ENCODE data around the gene ZNF362. TPM values are rescaled to one million over a fixed set of nuclear protein-coding genes. Genes with fewer than 3 reads are reported as not detected.
A peak's percentile ranks its signal among the peaks of the same experiment; 100 is the strongest.

ZNF362 gene
- polyA plus RNA-seq, 1 of the 3 experiments (the other 2 are of a cell fraction): 17.1 TPM

- ChIA-PET POLR2A (no interaction called here), CTCF (interaction anchor here (1.0 to 2.3 kb wide), 2 partner anchors 28 to 31 kb away, joined by 4 to 7 read pairs; no protein-coding TSS in a partner anchor)
- peaks cover 43% of the 10 kb centered on the region for H3K79me2 ChIP-seq (ENCODE audit: insufficient read depth)
- H3K27ac ChIP-seq (ENCODE audit: low read depth in 2 of 2, low read length in 1 of 2): peak overlapping the region in 1 of 2 experiments; percentile 53; a peak in 1 of 4 replicates
- H3K4me2 ChIP-seq: no peak overlapping the region
- H3K4me1 ChIP-seq (ENCODE audit: control insufficient read depth in 1 of 2, insufficient read depth in 2 of 2, low read depth in 1 of 2, low read length in 1 of 2): peaks cover 2 to 12% of the 10 kb centered on the region in 2 experiments; a peak in 3 of 4 replicates
- no peak overlapping the region for H3K9ac ChIP-seq
- peaks cover 49% of the 10 kb centered on the region for H3F3A ChIP-seq (replicated peaks; ENCODE audit: insufficient read depth)
- H3K9me3 ChIP-seq: no peaks in the 10 kb centered on the region
- H2AFZ ChIP-seq (ENCODE audit: low read depth): no peak overlapping the region
- no peaks in the 10 kb centered on the region for H3K27me3 ChIP-seq (ENCODE audit: insufficient read depth)
- no peak for TF ChIP-seq RCOR1 (IDR thresholded peaks at IDR 0.05; ENCODE audit: low read length)
- TF ChIP-seq, protein P1, sequence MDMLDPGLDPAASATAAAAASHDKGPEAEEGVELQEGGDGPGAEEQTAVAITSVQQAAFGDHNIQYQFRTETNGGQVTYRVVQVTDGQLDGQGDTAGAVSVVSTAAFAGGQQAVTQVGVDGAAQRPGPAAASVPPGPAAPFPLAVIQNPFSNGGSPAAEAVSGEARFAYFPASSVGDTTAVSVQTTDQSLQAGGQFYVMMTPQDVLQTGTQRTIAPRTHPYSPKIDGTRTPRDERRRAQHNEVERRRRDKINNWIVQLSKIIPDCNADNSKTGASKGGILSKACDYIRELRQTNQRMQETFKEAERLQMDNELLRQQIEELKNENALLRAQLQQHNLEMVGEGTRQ (IDR thresholded peaks at IDR 0.05; ENCODE audit: borderline replicate concordance, low read depth, low read length): no peak
- TF ChIP-seq NFIC (IDR thresholded peaks at IDR 0.05; ENCODE audit: borderline replicate concordance): no peak
- no peak for TF ChIP-seq NRF1 (IDR thresholded peaks at IDR 0.05; ENCODE audit: low read depth, low read length)
- TF ChIP-seq, protein P2, sequence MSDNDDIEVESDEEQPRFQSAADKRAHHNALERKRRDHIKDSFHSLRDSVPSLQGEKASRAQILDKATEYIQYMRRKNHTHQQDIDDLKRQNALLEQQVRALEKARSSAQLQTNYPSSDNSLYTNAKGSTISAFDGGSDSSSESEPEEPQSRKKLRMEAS (IDR thresholded peaks at IDR 0.05; ENCODE audit: low read depth): no peak
- TF ChIP-seq MXI1 (IDR thresholded peaks at IDR 0.05; ENCODE audit: low read depth, low read length): no peak
- TF ChIP-seq CHD2 (IDR thresholded peaks at IDR 0.05; ENCODE audit: low read length, partially characterized antibody): no peak
- no peak for TF ChIP-seq FOXJ3 (CRISPR knock-in tag; IDR thresholded peaks at IDR 0.05)
- no peak for TF ChIP-seq SMC3 (IDR thresholded peaks at IDR 0.05; ENCODE audit: low read depth, low read length)
- TF ChIP-seq MEF2A (IDR thresholded peaks at IDR 0.05; ENCODE audit: borderline replicate concordance, low read depth): no peak
- TF ChIP-seq, protein P3, sequence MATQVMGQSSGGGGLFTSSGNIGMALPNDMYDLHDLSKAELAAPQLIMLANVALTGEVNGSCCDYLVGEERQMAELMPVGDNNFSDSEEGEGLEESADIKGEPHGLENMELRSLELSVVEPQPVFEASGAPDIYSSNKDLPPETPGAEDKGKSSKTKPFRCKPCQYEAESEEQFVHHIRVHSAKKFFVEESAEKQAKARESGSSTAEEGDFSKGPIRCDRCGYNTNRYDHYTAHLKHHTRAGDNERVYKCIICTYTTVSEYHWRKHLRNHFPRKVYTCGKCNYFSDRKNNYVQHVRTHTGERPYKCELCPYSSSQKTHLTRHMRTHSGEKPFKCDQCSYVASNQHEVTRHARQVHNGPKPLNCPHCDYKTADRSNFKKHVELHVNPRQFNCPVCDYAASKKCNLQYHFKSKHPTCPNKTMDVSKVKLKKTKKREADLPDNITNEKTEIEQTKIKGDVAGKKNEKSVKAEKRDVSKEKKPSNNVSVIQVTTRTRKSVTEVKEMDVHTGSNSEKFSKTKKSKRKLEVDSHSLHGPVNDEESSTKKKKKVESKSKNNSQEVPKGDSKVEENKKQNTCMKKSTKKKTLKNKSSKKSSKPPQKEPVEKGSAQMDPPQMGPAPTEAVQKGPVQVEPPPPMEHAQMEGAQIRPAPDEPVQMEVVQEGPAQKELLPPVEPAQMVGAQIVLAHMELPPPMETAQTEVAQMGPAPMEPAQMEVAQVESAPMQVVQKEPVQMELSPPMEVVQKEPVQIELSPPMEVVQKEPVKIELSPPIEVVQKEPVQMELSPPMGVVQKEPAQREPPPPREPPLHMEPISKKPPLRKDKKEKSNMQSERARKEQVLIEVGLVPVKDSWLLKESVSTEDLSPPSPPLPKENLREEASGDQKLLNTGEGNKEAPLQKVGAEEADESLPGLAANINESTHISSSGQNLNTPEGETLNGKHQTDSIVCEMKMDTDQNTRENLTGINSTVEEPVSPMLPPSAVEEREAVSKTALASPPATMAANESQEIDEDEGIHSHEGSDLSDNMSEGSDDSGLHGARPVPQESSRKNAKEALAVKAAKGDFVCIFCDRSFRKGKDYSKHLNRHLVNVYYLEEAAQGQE (IDR thresholded peaks at IDR 0.05; ENCODE audit: low read depth, low read length): no peak
- TF ChIP-seq YY1 (IDR thresholded peaks at IDR 0.05; ENCODE audit: low read depth): no peak
- TF ChIP-seq FOXM1 (IDR thresholded peaks at IDR 0.05; ENCODE audit: low read depth): no peak
- TF ChIP-seq, protein P4, sequence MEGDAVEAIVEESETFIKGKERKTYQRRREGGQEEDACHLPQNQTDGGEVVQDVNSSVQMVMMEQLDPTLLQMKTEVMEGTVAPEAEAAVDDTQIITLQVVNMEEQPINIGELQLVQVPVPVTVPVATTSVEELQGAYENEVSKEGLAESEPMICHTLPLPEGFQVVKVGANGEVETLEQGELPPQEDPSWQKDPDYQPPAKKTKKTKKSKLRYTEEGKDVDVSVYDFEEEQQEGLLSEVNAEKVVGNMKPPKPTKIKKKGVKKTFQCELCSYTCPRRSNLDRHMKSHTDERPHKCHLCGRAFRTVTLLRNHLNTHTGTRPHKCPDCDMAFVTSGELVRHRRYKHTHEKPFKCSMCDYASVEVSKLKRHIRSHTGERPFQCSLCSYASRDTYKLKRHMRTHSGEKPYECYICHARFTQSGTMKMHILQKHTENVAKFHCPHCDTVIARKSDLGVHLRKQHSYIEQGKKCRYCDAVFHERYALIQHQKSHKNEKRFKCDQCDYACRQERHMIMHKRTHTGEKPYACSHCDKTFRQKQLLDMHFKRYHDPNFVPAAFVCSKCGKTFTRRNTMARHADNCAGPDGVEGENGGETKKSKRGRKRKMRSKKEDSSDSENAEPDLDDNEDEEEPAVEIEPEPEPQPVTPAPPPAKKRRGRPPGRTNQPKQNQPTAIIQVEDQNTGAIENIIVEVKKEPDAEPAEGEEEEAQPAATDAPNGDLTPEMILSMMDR (IDR thresholded peaks at IDR 0.05): no peak
- no peak for TF ChIP-seq RXRA (IDR thresholded peaks at IDR 0.05; ENCODE audit: borderline replicate concordance, low read depth)
- TF ChIP-seq ELF1 (IDR thresholded peaks at IDR 0.05): no peak
- no peak for TF ChIP-seq EP300 (IDR thresholded peaks at IDR 0.05; ENCODE audit: borderline replicate concordance in 1 of 2, low read depth in 1 of 2, low read length in 1 of 2)
- TF ChIP-seq POLR2AphosphoS5 (IDR thresholded peaks at IDR 0.05; ENCODE audit: low read depth, low read length): no peak
- no peaks in the 10 kb centered on the region for H3K9me2 ChIP-seq
- no peak for DNase-seq
- H3K36me3 ChIP-seq (replicated peaks in 1 of 2; ENCODE audit: control insufficient read depth in 1 of 2, insufficient read depth in 2 of 2, low read length in 1 of 2): peaks cover 90 to 91% of the 10 kb centered on the region in 2 experiments
- H4K20me1 ChIP-seq (ENCODE audit: insufficient read depth): peaks cover 81% of the 10 kb centered on the region
- 90% methylated on average over 9 of the region's 9 CpGs for WGBS (ENCODE audit: low lambda C conversion rate)
- H3K4me3 ChIP-seq (ENCODE audit: low read depth in 2 of 2, low read length in 1 of 2): no peak overlapping the region
Observed at GRCh38 chr1:33326785-33327184, 70.5 kb downstream of the ZNF362 start.

Data from SK-N-SH (cell line).